ENCODE results near the gene CWC27.

DNA sequence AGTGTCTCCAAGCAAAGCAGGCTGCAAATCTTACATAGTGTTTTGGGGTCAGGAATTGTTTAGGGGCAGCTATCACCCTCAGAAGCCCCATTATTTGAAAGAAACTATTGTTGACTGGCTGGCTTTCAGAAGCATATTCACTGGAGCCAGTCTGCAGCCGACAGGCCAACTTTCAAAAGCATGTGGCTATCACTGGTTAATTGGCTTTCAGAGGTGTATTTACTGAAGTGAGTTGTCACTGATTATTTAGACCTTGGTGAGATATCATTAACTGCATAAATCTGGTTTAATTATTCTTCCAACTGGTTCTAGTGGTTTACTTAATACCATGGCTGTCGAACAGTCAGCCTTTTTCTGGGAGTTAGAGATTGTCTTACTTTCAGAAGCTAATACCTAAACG, 247.0 kb downstream of the CWC27 start:
- TF ChIP-seq OVOL2 (CRISPR knock-in tag; IDR thresholded peaks at IDR 0.05; ENCODE audit: borderline replicate concordance), result no peak
- TF ChIP-seq, protein P1, sequence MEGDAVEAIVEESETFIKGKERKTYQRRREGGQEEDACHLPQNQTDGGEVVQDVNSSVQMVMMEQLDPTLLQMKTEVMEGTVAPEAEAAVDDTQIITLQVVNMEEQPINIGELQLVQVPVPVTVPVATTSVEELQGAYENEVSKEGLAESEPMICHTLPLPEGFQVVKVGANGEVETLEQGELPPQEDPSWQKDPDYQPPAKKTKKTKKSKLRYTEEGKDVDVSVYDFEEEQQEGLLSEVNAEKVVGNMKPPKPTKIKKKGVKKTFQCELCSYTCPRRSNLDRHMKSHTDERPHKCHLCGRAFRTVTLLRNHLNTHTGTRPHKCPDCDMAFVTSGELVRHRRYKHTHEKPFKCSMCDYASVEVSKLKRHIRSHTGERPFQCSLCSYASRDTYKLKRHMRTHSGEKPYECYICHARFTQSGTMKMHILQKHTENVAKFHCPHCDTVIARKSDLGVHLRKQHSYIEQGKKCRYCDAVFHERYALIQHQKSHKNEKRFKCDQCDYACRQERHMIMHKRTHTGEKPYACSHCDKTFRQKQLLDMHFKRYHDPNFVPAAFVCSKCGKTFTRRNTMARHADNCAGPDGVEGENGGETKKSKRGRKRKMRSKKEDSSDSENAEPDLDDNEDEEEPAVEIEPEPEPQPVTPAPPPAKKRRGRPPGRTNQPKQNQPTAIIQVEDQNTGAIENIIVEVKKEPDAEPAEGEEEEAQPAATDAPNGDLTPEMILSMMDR (IDR thresholded peaks at IDR 0.05), result no peak
- TF ChIP-seq FOXP1 (CRISPR knock-in tag; IDR thresholded peaks at IDR 0.05; ENCODE audit: borderline replicate concordance), result no peak
- TF ChIP-seq, protein P2, sequence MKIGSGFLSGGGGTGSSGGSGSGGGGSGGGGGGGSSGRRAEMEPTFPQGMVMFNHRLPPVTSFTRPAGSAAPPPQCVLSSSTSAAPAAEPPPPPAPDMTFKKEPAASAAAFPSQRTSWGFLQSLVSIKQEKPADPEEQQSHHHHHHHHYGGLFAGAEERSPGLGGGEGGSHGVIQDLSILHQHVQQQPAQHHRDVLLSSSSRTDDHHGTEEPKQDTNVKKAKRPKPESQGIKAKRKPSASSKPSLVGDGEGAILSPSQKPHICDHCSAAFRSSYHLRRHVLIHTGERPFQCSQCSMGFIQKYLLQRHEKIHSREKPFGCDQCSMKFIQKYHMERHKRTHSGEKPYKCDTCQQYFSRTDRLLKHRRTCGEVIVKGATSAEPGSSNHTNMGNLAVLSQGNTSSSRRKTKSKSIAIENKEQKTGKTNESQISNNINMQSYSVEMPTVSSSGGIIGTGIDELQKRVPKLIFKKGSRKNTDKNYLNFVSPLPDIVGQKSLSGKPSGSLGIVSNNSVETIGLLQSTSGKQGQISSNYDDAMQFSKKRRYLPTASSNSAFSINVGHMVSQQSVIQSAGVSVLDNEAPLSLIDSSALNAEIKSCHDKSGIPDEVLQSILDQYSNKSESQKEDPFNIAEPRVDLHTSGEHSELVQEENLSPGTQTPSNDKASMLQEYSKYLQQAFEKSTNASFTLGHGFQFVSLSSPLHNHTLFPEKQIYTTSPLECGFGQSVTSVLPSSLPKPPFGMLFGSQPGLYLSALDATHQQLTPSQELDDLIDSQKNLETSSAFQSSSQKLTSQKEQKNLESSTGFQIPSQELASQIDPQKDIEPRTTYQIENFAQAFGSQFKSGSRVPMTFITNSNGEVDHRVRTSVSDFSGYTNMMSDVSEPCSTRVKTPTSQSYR (CRISPR knock-in tag; IDR thresholded peaks at IDR 0.05), result no peak
- no peak for TF ChIP-seq FOXJ3 (CRISPR knock-in tag; IDR thresholded peaks at IDR 0.05; ENCODE audit: borderline replicate concordance)
- TF ChIP-seq, protein P3, sequence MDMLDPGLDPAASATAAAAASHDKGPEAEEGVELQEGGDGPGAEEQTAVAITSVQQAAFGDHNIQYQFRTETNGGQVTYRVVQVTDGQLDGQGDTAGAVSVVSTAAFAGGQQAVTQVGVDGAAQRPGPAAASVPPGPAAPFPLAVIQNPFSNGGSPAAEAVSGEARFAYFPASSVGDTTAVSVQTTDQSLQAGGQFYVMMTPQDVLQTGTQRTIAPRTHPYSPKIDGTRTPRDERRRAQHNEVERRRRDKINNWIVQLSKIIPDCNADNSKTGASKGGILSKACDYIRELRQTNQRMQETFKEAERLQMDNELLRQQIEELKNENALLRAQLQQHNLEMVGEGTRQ (CRISPR knock-in tag; IDR thresholded peaks at IDR 0.05), result no peak

Data from WTC11 (cell line).